ENCODE measurements around the gene HECTD1. TPM values are rescaled to one million over a fixed set of nuclear protein-coding genes. Genes with fewer than 3 reads are reported as not detected.

The HECTD1 gene
- total and polyA plus RNA-seq, 10 of the 15 experiments (the other 5 are each of a cell fraction or from before 2014, with no cell fraction given): 27.3 to 116 (median 57.7) TPM

DNA sequence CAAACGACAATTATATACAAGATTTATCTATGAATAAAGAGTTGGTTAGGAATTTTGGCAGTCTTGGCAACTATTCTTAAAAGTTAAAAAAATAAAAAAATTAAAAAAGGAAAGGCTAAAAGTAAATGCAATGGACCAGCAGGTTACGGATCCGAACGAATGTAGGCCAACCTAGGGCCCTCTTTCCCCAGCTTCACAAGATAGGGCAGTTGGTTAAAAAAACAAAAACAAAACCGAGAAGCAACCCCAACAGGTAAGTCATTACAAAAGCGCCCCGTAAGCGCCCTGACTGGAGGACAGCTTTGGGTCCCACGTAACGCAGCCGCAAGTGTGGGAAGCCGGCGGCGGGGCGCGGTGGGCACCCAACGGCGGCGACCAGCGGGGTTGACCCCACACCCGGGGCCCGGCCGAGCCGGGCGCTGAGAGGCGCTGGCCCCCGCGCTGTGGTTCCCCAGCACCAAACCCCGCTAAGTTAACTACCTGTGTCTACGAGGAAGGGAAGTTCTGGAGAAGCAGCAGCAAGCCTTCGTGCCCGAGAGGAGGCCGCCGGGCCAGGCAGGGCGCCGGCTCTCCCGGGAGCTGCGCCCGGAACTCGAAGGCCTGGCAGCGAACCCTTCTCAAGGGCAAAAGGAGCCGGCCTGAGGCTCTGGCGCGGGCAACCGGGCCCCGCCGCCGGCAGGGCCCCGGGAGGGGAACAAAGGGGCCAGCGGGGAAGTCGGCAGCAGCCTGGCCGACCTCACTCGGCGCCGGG is 882 bp downstream of the HECTD1 start:
- ATAC-seq (peak; percentile 28), DNase-seq (ENCODE audit: low read depth, low spot score) (no peak), FAIRE-seq (no peak)
- Histone ChIP-seq H3K4me3 (peak overlapping the region; percentile 90), H3K36me3 (ENCODE audit: control insufficient read depth in 2 of 2, insufficient read depth in 2 of 2, low read length in 1 of 2) (peaks cover 0 to 6% of the 10 kb centered on the region in 2 experiments; a peak in 2 of 4 replicates), H3K27ac (ENCODE audit: control insufficient read depth, insufficient read depth) (peak overlapping the region; percentile 97), H3K4me2 (ENCODE audit: control insufficient read depth, insufficient read depth) (peak overlapping the region; percentile 65), H3K27me3 (replicated peaks in 1 of 2; ENCODE audit: control insufficient read depth in 2 of 2, insufficient read depth in 2 of 2, low read length in 1 of 2) (no peaks in the 10 kb centered on the region), H3K79me2 (ENCODE audit: control insufficient read depth, insufficient read depth, low read length) (peaks cover 47% of the 10 kb centered on the region), H4K20me1 (ENCODE audit: control insufficient read depth, insufficient read depth) (no peaks in the 10 kb centered on the region), H3K9ac (ENCODE audit: control insufficient read depth, insufficient read depth, low read length) (peak overlapping the region; percentile 98), H2AFZ (ENCODE audit: control insufficient read depth, low read depth, low read length) (peak overlapping the region; percentile 66), H3K4me1 (ENCODE audit: control insufficient read depth, insufficient read depth, low read length) (peaks cover 8% of the 10 kb centered on the region; the same call in 1 of the 2 replicates), H3K9me3 (replicated peaks; ENCODE audit: control insufficient read depth, insufficient read depth, low read length) (no peaks in the 10 kb centered on the region; the same call in 2 of the 3 replicates)
- in situ Hi-C loops (cut with MboI): no loop called here
- WGBS (ENCODE audit: insufficient coverage, insufficient replicate concordance, low lambda C conversion rate, missing lambda C conversion rate): 0% methylated on average over 46 of the region's 55 CpGs
- intact Hi-C loops (cut with micrococcal nuclease; ENCODE audit: unreplicated experiment): loop anchor here (5.0 kb wide), 1 partner anchor 216 kb away; the partner anchor contains the start of gene HEATR5A
- TF ChIP-seq SIN3A (IDR thresholded peaks at IDR 0.05; ENCODE audit: low read depth, low read length) (0 out of 2 replicates have a peak, but pooled peaks have one; percentile 7), ZNF384 (IDR thresholded peaks at IDR 0.05; ENCODE audit: borderline replicate concordance, low read depth, low read length) (0 out of 2 replicates have a peak, but pooled peaks have one; percentile 29), CREM (IDR thresholded peaks at IDR 0.05; ENCODE audit: low read depth) (peak; percentile 27; the same call in 1 of the 2 replicates), NR2F1 (conservative IDR thresholded peaks at IDR 0.05) (peak; percentile 38; the same call in 1 of the 2 replicates), YY1 (IDR thresholded peaks at IDR 0.05; ENCODE audit: low read depth, low read length) (0 out of 2 replicates have a peak, but pooled peaks have one; percentile 15), BHLHE40 (IDR thresholded peaks at IDR 0.05; ENCODE audit: borderline replicate concordance in 1 of 2, low read depth in 2 of 2, low read length in 1 of 2) (0 out of 4 replicates have a peak, but pooled peaks of 1 of the 2 experiments have one; percentile 12), DPF2 (IDR thresholded peaks at IDR 0.05) (no peak; the same call in 1 of the 2 replicates), IKZF1 (conservative IDR thresholded peaks at IDR 0.05) (no peak; the same call in 1 of the 2 replicates), KLF5 (IDR thresholded peaks at IDR 0.05; ENCODE audit: partially characterized antibody) (no peak), ASH2L (IDR thresholded peaks at IDR 0.05; ENCODE audit: borderline replicate concordance, low read depth) (peak; percentile 95; the same call in 1 of the 2 replicates), SIX5 (IDR thresholded peaks at IDR 0.05; ENCODE audit: low read depth, low read length, severe bottlenecking) (no peak), RUNX3 (IDR thresholded peaks at IDR 0.05; ENCODE audit: low read length) (peak; percentile 55)
- TF ChIP-seq, protein P1, sequence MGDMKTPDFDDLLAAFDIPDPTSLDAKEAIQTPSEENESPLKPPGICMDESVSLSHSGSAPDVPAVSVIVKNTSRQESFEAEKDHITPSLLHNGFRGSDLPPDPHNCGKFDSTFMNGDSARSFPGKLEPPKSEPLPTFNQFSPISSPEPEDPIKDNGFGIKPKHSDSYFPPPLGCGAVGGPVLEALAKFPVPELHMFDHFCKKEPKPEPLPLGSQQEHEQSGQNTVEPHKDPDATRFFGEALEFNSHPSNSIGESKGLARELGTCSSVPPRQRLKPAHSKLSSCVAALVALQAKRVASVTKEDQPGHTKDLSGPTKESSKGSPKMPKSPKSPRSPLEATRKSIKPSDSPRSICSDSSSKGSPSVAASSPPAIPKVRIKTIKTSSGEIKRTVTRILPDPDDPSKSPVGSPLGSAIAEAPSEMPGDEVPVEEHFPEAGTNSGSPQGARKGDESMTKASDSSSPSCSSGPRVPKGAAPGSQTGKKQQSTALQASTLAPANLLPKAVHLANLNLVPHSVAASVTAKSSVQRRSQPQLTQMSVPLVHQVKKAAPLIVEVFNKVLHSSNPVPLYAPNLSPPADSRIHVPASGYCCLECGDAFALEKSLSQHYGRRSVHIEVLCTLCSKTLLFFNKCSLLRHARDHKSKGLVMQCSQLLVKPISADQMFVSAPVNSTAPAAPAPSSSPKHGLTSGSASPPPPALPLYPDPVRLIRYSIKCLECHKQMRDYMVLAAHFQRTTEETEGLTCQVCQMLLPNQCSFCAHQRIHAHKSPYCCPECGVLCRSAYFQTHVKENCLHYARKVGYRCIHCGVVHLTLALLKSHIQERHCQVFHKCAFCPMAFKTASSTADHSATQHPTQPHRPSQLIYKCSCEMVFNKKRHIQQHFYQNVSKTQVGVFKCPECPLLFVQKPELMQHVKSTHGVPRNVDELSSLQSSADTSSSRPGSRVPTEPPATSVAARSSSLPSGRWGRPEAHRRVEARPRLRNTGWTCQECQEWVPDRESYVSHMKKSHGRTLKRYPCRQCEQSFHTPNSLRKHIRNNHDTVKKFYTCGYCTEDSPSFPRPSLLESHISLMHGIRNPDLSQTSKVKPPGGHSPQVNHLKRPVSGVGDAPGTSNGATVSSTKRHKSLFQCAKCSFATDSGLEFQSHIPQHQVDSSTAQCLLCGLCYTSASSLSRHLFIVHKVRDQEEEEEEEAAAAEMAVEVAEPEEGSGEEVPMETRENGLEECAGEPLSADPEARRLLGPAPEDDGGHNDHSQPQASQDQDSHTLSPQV (IDR thresholded peaks at IDR 0.05): 0 out of 2 replicates have a peak, but pooled peaks have one; percentile 27
- TF ChIP-seq, protein P2, sequence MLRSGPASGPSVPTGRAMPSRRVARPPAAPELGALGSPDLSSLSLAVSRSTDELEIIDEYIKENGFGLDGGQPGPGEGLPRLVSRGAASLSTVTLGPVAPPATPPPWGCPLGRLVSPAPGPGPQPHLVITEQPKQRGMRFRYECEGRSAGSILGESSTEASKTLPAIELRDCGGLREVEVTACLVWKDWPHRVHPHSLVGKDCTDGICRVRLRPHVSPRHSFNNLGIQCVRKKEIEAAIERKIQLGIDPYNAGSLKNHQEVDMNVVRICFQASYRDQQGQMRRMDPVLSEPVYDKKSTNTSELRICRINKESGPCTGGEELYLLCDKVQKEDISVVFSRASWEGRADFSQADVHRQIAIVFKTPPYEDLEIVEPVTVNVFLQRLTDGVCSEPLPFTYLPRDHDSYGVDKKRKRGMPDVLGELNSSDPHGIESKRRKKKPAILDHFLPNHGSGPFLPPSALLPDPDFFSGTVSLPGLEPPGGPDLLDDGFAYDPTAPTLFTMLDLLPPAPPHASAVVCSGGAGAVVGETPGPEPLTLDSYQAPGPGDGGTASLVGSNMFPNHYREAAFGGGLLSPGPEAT (IDR thresholded peaks at IDR 0.05; ENCODE audit: low read depth): no peak
- BruUV-seq (replicated peaks): no TSS peak
- RAD21 ChIA-PET (ENCODE audit: unreplicated experiment): interaction anchor here (0.9 to 2.9 kb wide), 9 partner anchors 10 to 243 kb away, joined by 3 to 10 read pairs (median 4); no protein-coding TSS in a partner anchor
- CTCF ChIA-PET: interaction anchor here (1.0 to 1.9 kb wide), 7 partner anchors 10 to 148 kb away, joined by 3 to 12 read pairs (median 4); no protein-coding TSS in a partner anchor
- SMC1A ChIA-PET (ENCODE audit: uncharacterized antibody, unreplicated experiment): interaction anchor here (1.0 to 1.8 kb wide), 7 partner anchors 11 to 245 kb away, joined by 3 to 6 read pairs (median 3); partner anchors contain the start of gene HEATR5A
- POLR2A ChIA-PET: interaction anchor here (0.5 kb wide), 1 partner anchor 136 kb away, joined by 3 read pairs; no protein-coding TSS in a partner anchor
